K562 (cell line): ENCODE measurements around the gene KIAA0825. TPM values are rescaled to one million over a fixed set of nuclear protein-coding genes. Genes with fewer than 3 reads are reported as not detected.

Experiments used
- ATAC-seq: fragments of 200-7000 bp; cut with Tn5 transposase; 3 replicates; pipeline ENCODE4 v1.9.1; 2020; ENCODE audit warnings: moderate library complexity
- BruUV-seq: library from RNA; stranded (reverse); fragments of 400-500 nt; replicated peaks from 2 replicates; lab custom pipeline; 2021; lab: Mats Ljungman, UMichigan
- CTCF ChIA-PET: fragments of 300-600 bp; formaldehyde crosslinking; extraction: SDS; loops from one replicate; lab custom pipeline; 2021; ENCODE audit warnings: low intra/inter-chr PET ratio; lab: Yijun Ruan, JAX
- POLR2A ChIA-PET: fragments of 300-600, 350-650 bp; sonication (Branson Sonifier 250); formaldehyde crosslinking; extraction: SDS; loops from one replicate; lab custom pipeline; 2021; ENCODE audit warnings: antibody characterized with exemption, inconsistent platforms; lab: Yijun Ruan, JAX
- DNase-seq, 4 experiments: peaks; one replicate each; pipeline versions ENCODE4 v3.0.0 to v3.0.0-alpha.2; 2011 to 2018; ENCODE audit warnings: low spot score in 3 of 4, mixed read lengths in 3 of 4; ENCODE audit errors: extremely low read depth in 1 of 4
- FAIRE-seq: peaks from 2 replicates; lab custom pipeline; 2011; peaks lifted over from hg19 to GRCh38; lab: Jason Lieb, UNC
- H2AFZ ChIP-seq: 2 replicates; pipeline ENCODE4 v1.6.0; 2011; ENCODE audit warnings: low read depth, low read length, control low read depth, inconsistent platforms
- H3K27ac ChIP-seq: fragments of 200-600 bp; 3 replicates; pipeline ENCODE4 v1.8.0; 2011; ENCODE audit warnings: low read depth, mild to moderate bottlenecking, control low read depth, inconsistent platforms, low read length, moderate library complexity, mixed read lengths; ENCODE audit errors: extremely low read depth
- H3K27me3 ChIP-seq, 2 experiments: fragments of 300-600 bp in 1 of 2; 2 replicates in 1 of 2; 3 replicates in 1 of 2; pipeline versions ENCODE4 v1.6.0 to v1.8.0; 2011; ENCODE audit warnings: inconsistent platforms in 2 of 2, low read length in 2 of 2, mild to moderate bottlenecking in 1 of 2, mixed read lengths in 1 of 2, moderate library complexity in 1 of 2; ENCODE audit not compliant: control insufficient read depth in 2 of 2, insufficient read depth in 2 of 2
- H3K36me3 ChIP-seq: fragments of 300-600 bp; 3 replicates; pipeline ENCODE4 v1.8.0; 2011; ENCODE audit warnings: mild to moderate bottlenecking, low read length, inconsistent platforms; ENCODE audit not compliant: control insufficient read depth, insufficient read depth
- H3K4me1 ChIP-seq, 2 experiments: fragments of 200-600 bp in 1 of 2; replicated peaks in 1 of 2; 2 replicates in 1 of 2; 3 replicates in 1 of 2; pipeline versions ENCODE4 v1.5.1 to v1.8.0; 2011; ENCODE audit warnings: inconsistent platforms in 2 of 2, low read length in 2 of 2, mild to moderate bottlenecking in 1 of 2, mixed read lengths in 1 of 2, moderate library complexity in 1 of 2; ENCODE audit not compliant: control insufficient read depth in 2 of 2, insufficient read depth in 2 of 2
- H3K4me2 ChIP-seq: 2 replicates; pipeline ENCODE4 v1.6.1; 2011; ENCODE audit warnings: low read length, control low read depth, inconsistent platforms, mixed read lengths; ENCODE audit not compliant: insufficient read depth
- H3K4me3 ChIP-seq: fragments of 200-600 bp; sonication (generic), shearing (Covaris generic); 2 replicates; pipeline ENCODE4 v1.5.1; 2016; ENCODE audit warnings: control low read depth, inconsistent platforms
- H3K79me2 ChIP-seq: fragments of 200-600 bp; 3 replicates; pipeline ENCODE4 v1.8.0; 2011; ENCODE audit warnings: low read length, inconsistent platforms; ENCODE audit not compliant: control insufficient read depth, insufficient read depth
- H3K9ac ChIP-seq, 2 experiments: 2 replicates each; pipeline versions ENCODE4 v1.6.0 to v1.6.1; 2011; ENCODE audit warnings: low read depth in 2 of 2, low read length in 2 of 2, control low read depth in 1 of 2, inconsistent platforms in 1 of 2, mild to moderate bottlenecking in 1 of 2, mixed read lengths in 1 of 2; ENCODE audit not compliant: insufficient read depth in 1 of 2
- H3K9me1 ChIP-seq: one replicate; pipeline ENCODE4 v1.6.0; 2011; ENCODE audit warnings: inconsistent platforms, mild to moderate bottlenecking, low read length, moderate library complexity; ENCODE audit not compliant: control insufficient read depth, insufficient read depth
- H3K9me3 ChIP-seq: replicated peaks from 2 replicates; pipeline ENCODE4 v1.5.1; 2011; ENCODE audit warnings: low read depth, low read length, inconsistent platforms; ENCODE audit not compliant: control insufficient read depth, insufficient read depth
- H4K20me1 ChIP-seq: replicated peaks from 2 replicates; pipeline ENCODE4 v1.6.1; 2011; ENCODE audit warnings: low read length, inconsistent platforms, mixed read lengths; ENCODE audit not compliant: control insufficient read depth, insufficient read depth
- FOXJ2 ChIP-seq: fragments of 200-800 bp; sonication (Bioruptor generic); IDR thresholded peaks from 2 replicates; pipeline ENCODE4 v1.6.1; 2016; ENCODE audit warnings: missing genetic modification characterization, missing compliant biosample characterization
- NRF1 ChIP-seq, 2 experiments: fragments of 450-650 bp; IDR thresholded peaks in 1 of 2; conservative IDR thresholded peaks in 1 of 2; 2 replicates each; pipeline ENCODE4 v1.6.1; 2014; ENCODE audit warnings: mild to moderate bottlenecking in 2 of 2
- WGBS: fragments of 100-300 bp; shearing (Covaris generic); methylation state at CpG from one replicate; pipeline ENCODE4 v1.1.6; 2016; ENCODE audit warnings: low coverage, mixed read lengths; ENCODE audit not compliant: insufficient coverage; ENCODE audit errors: missing lambda C conversion rate; 5-methylcytosine and 5-hydroxymethylcytosine counted together
- in situ Hi-C: fragments of 300-500 bp; cut with MboI; formaldehyde crosslinking; loops from 4 replicates; pipeline ENCODE4 v1.15.0; 2018; ENCODE audit warnings: inconsistent platforms, mixed read lengths
- intact Hi-C: fragments of 100-400 bp; cut with micrococcal nuclease; formaldehyde crosslinking; loops from 2 replicates; pipeline ENCODE4 v1.14.2; 2022
- polyA plus RNA-seq, 8 experiments: library from polyadenylated mRNA; depleted of rRNA in 4 of 8; stranded (reverse) in 5 of 8; unstranded in 3 of 8; fragments of >200 nt; fragmentation: Nextera tagmentation in 2 of 8; fragmentation: Illumina TruSeq in 1 of 8; extraction: Ambion mirVana in 2 of 8; extraction: Trizol in 1 of 8; gene quantifications; 2 replicates each; pipeline versions ENCODE4 v1.2.1 to v1.2.3, GENCODE V29; 2011 to 2014; ENCODE audit warnings: inconsistent platforms in 1 of 8, missing spikeins in 1 of 8
- total RNA-seq, 7 experiments: library from RNA; depleted of rRNA in 6 of 7; stranded (reverse); fragments of >200 nt in 6 of 7; fragmentation: Illumina TruSeq in 2 of 7; extraction: Trizol in 2 of 7; gene quantifications; 2 replicates each; pipeline versions ENCODE4 v1.2.1 to v1.2.3, GENCODE V29; 2011 to 2021; ENCODE audit warnings: low replicate concordance in 1 of 7
- TF ChIP-seq, protein P1 (sequence below): sonication (generic); formaldehyde crosslinking; IDR thresholded peaks from 2 replicates; pipeline ENCODE4 v1.8.1; 2023; ENCODE audit warnings: mild to moderate bottlenecking, missing genetic modification reagents, moderate library complexity

KIAA0825 gene
- total and polyA plus RNA-seq, 9 of the 15 experiments (the other 6 are each of a cell fraction or from before 2014, with no cell fraction given) = 0.05 to 0.36 (median 0.16) TPM; not detected in 1

DNA sequence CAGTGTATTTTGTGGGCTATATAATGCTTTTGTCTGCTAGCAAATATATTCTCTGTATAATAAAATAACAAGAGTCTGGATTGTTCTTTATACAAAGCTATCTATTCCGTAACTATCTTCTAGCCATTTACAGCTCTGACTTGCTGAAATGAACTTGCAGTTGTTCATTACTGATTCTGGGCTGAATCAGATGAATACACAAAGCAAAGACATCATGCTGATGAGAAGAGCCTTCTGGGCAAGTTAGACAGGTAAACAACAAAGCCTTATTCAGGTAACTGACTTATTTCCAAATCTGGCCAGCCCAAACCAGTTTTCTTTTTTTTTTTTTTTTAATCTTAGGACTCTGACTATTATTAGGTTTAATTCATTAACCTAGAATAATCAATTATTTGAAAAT lies 255.5 kb downstream of the KIAA0825 start:
- WGBS = 0% methylated on average over 1 of the region's 1 CpG
- Histone ChIP-seq H4K20me1 (no peaks in the 10 kb centered on the region), H3K4me1 (no peaks in the 10 kb centered on the region), H3K9ac (no peak overlapping the region), H3K9me1 (no peaks in the 10 kb centered on the region), H2AFZ (no peak overlapping the region), H3K4me2 (no peak overlapping the region), H3K27ac (no peak overlapping the region), H3K36me3 (no peaks in the 10 kb centered on the region), H3K79me2 (no peaks in the 10 kb centered on the region), H3K4me3 (no peak overlapping the region), H3K9me3 (no peaks in the 10 kb centered on the region), H3K27me3 (no peaks in the 10 kb centered on the region)
- ATAC-seq (no peak), FAIRE-seq (no peak), DNase-seq (no peak)
- TF ChIP-seq, protein P1, sequence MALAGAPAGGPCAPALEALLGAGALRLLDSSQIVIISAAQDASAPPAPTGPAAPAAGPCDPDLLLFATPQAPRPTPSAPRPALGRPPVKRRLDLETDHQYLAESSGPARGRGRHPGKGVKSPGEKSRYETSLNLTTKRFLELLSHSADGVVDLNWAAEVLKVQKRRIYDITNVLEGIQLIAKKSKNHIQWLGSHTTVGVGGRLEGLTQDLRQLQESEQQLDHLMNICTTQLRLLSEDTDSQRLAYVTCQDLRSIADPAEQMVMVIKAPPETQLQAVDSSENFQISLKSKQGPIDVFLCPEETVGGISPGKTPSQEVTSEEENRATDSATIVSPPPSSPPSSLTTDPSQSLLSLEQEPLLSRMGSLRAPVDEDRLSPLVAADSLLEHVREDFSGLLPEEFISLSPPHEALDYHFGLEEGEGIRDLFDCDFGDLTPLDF (CRISPR knock-in tag) = no peak
- ChIA-PET POLR2A (no interaction called here), CTCF (no interaction called here)
- no TSS peak for BruUV-seq
- intact Hi-C loops (no loop called here), in situ Hi-C loops (no loop called here)

DNA sequence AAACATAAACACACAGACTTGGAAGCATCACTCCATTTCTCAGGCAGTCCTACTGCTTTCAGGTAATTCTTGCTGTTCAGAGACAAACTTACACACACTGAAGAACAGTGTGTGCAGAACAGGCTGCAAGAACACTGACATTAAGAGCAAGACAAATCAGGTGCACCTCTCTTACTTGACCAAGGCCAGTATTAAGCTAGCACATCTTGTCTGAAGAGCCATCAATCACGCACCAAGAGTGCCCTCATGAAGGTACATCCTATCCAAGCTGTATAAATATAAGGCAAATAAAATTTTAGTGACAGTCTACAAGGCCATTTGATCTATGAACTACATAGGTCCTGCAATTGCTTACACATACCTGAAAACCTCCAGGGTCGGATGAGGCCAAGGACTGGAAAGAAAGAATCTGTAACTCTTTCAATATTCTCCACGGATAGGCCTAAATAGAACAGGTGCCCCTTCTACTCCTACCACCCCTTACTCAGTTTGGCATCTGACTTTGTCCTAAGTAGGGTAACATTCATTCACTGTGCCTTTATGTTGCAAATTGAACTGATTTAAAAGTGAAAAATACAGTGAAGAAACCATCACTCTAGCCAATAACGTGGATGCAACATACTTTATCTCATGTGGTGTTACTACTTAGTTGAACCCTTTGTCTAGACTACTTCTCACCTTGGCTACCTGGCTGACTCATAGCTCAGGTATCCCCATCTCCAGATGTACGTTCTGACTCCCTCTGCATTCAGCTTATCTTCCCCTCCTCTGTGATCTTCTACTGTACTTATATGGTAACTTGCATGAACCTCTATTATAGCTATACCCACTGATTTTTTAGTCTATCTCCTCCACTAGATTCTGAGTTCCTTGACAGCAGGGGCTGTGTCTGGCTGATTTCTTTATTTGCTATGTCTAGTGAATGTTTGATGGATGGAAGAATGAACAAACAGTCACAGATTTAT lies 256.3 kb downstream of the KIAA0825 start:
- no TSS peak for BruUV-seq
- in situ Hi-C loops = no loop called here
- no peak overlapping the region for H2AFZ ChIP-seq
- no peaks in the 10 kb centered on the region for H3K79me2 ChIP-seq
- FAIRE-seq = no peak
- TF ChIP-seq FOXJ2 (tag) = no peak
- no peak for TF ChIP-seq NRF1 (conservative IDR thresholded peaks at IDR 0.05 in 1 of 2, IDR thresholded peaks at IDR 0.05 in 1 of 2)
- TF ChIP-seq, all 486 proteins: peak for 0
- no peak overlapping the region for H3K4me3 ChIP-seq
- CTCF ChIA-PET = no interaction called here
- no peaks in the 10 kb centered on the region for H3K9me1 ChIP-seq
- no peaks in the 10 kb centered on the region for H3K9me3 ChIP-seq
- intact Hi-C loops = no loop called here
- ATAC-seq = no peak
- no peaks in the 10 kb centered on the region for H3K27me3 ChIP-seq
- no peaks in the 10 kb centered on the region for H3K36me3 ChIP-seq
- no peak overlapping the region for H3K27ac ChIP-seq
- DNase-seq = no peak
- no peaks in the 10 kb centered on the region for H3K4me1 ChIP-seq
- no peak overlapping the region for H3K4me2 ChIP-seq
- POLR2A ChIA-PET = no interaction called here
- no peak overlapping the region for H3K9ac ChIP-seq
- no peaks in the 10 kb centered on the region for H4K20me1 ChIP-seq
- 0% methylated on average over 5 of the region's 5 CpGs for WGBS
